IPS-11a (cell line): ENCODE data around the gene TMEM135.
"Not testable (repeated sequence)": the region's sequence is repeated elsewhere in the genome, so short reads cannot be mapped to it uniquely, and the experiment has no call there.

Experiments
- H3K4me3 ChIP-seq: one replicate; pipeline ENCODE4 v1.5.1; 2013; ENCODE audit warnings: low read depth, low read length, control low read depth

TMEM135 gene

GRCh38 chr11:87254562-87254961 lies 216.8 kb downstream of the TMEM135 start:
- H3K4me3 ChIP-seq: no peak overlapping the region

GRCh38 chr11:87255589-87255988 lies 217.9 kb downstream of the TMEM135 start:
- no peak overlapping the region for H3K4me3 ChIP-seq

- no peak overlapping the region for H3K4me3 ChIP-seq
Observed at GRCh38 chr11:87256694-87257340, 219.1 kb downstream of the TMEM135 start.

GRCh38 chr11:87258171-87258833 lies 220.6 kb downstream of the TMEM135 start:
- no peak overlapping the region for H3K4me3 ChIP-seq

GRCh38 chr11:87259736-87260135 lies 222.0 kb downstream of the TMEM135 start:
- H3K4me3 ChIP-seq: no peak overlapping the region

- H3K4me3 ChIP-seq: no peak overlapping the region
Observed at GRCh38 chr11:87260811-87261210, 223.1 kb downstream of the TMEM135 start.

GRCh38 chr11:87263264-87263838 lies 225.6 kb downstream of the TMEM135 start:
- H3K4me3 ChIP-seq: no peak overlapping the region

GRCh38 chr11:87263979-87264378 lies 226.2 kb downstream of the TMEM135 start:
- H3K4me3 ChIP-seq: no peak overlapping the region

GRCh38 chr11:87265132-87265531 lies 227.4 kb downstream of the TMEM135 start:
- H3K4me3 ChIP-seq: no peak overlapping the region

- no peak overlapping the region for H3K4me3 ChIP-seq
Observed at GRCh38 chr11:87265979-87266378, 228.2 kb downstream of the TMEM135 start.

GRCh38 chr11:87266751-87267150 lies 229.0 kb downstream of the TMEM135 start:
- no peak overlapping the region for H3K4me3 ChIP-seq

- H3K4me3 ChIP-seq: not testable (repeated sequence)
Observed at GRCh38 chr11:87271951-87272350, 234.2 kb downstream of the TMEM135 start.

GRCh38 chr11:87275176-87275575 lies 237.4 kb downstream of the TMEM135 start:
- no peak overlapping the region for H3K4me3 ChIP-seq

GRCh38 chr11:87280143-87280542 lies 242.4 kb downstream of the TMEM135 start:
- H3K4me3 ChIP-seq: no peak overlapping the region

- no peak overlapping the region for H3K4me3 ChIP-seq
Observed at GRCh38 chr11:87281496-87281895, 243.8 kb downstream of the TMEM135 start.

GRCh38 chr11:87284306-87284705 lies 246.6 kb downstream of the TMEM135 start:
- H3K4me3 ChIP-seq: no peak overlapping the region

GRCh38 chr11:87285674-87286073 lies 247.9 kb downstream of the TMEM135 start:
- not testable (repeated sequence) for H3K4me3 ChIP-seq

- no peak overlapping the region for H3K4me3 ChIP-seq
Observed at GRCh38 chr11:87286338-87286737, 248.6 kb downstream of the TMEM135 start.

- no peak overlapping the region for H3K4me3 ChIP-seq
Observed at GRCh38 chr11:87290304-87290922, 252.7 kb downstream of the TMEM135 start.

GRCh38 chr11:87292598-87292997 lies 254.9 kb downstream of the TMEM135 start:
- H3K4me3 ChIP-seq: no peak overlapping the region

GRCh38 chr11:87295237-87295636 lies 257.5 kb downstream of the TMEM135 start:
- no peak overlapping the region for H3K4me3 ChIP-seq

- H3K4me3 ChIP-seq: no peak overlapping the region
Observed at GRCh38 chr11:87296627-87297026, 258.9 kb downstream of the TMEM135 start.
